NCI-H2196 (cell line): ENCODE data around the gene SND1.
"Not testable (repeated sequence)": the region's sequence is repeated elsewhere in the genome, so short reads cannot be mapped to it uniquely, and the experiment has no call there.

Experiments used
- DNase-seq: peaks from one replicate; lab custom pipeline; 2025; ENCODE audit not compliant: unreplicated experiment; lab: John Stamatoyannopoulos, UW

Gene SND1

GRCh38 chr7:127822822-127823508 is 171.0 kb downstream of the SND1 start:
- DNase-seq: no peak

GRCh38 chr7:127824682-127825081 is 172.7 kb downstream of the SND1 start:
- DNase-seq: no peak

DNA sequence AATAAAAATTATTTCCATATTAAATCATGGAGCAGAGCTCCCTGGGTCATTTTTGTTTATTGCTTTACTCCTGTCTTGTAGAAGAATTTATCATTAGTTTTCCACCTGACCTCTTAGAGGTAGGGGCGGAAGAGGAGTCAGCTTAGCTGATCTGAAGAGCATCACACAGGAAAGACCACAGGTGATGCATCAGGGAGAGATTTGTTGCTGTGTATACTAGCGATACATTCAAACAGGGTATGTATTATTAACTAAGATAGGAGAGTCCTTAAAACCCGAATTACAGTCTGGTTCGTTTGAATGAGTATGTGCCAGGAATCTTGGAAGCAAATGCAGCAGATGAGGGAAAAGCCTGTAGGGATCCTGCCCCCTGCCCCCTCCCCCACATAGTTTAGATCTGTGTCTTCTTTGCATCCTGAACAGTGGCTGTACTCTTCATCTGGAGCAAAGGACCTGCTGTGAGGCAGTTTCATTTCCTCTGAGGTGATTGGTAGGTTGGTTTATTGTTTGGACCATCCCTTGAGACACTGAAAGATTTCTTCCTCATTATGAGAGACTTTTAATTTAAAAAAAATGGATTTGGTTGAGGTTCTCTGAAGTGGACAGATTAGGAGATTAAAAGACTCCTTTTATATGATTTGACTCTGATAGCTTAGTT is 177.0 kb downstream of the SND1 start:
- no peak for DNase-seq

DNA sequence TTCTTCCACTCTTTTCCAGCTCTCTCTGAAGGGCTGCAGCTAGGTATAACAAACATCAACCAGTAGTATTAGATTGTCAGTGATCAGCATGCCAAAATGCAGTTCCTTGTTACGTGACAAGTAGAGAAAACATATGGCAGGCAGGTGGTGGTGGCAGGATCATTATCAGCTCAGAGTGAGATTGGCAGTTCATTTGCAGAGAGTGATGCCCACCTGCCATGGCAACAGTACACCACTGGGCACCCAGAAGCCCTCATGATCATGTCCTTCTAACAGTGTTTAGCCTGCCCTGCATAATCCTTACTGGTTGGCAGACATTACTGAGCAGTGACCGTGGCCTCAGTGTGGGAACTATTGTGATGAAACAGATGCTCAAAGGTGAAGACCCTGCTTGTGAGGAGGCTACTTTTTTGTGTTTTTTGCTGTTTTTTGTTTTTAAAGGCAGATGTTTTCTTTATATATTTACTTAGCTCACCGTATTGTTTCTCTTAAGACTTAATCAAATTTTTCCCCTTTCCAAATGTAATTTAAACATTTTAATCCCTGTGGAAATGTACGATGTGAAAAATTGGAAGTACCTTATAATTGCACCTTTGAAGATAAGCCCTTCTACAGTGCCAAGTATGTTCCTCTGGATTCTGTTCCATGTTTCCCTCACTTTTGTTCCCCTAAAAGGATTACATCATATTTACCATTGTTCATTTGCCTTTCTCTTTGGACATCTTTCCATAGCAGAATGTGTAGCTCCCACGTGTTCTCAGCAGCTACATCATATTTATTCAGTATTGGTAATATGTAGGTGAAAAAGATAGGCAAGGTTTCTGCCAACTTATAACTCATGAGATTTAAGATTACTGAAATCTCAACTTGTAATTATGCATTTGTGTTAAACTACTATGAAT is 179.6 kb downstream of the SND1 start:
- DNase-seq: peak; percentile 25

- no peak for DNase-seq
Measured at GRCh38 chr7:127832592-127832991, 180.6 kb downstream of the SND1 start.

DNA sequence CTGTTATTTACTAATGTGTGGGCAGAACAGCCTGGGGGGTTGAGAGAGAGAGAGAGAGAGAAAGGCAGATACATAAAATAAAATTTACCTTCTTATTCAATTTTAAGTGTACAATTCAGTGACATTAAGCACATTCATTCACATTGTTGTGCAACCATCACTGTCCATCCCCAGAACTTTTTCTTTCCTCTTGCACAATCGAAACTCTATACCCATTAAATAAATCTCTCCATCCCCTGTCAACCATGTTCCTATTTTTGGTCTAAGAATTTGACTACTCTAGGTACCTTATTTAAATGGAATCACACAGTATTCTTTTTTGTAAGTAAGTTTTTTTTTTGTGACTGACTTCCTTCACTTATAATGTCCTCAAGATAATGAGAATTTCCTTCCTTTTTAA is 181.6 kb downstream of the SND1 start:
- DNase-seq: no peak

DNA sequence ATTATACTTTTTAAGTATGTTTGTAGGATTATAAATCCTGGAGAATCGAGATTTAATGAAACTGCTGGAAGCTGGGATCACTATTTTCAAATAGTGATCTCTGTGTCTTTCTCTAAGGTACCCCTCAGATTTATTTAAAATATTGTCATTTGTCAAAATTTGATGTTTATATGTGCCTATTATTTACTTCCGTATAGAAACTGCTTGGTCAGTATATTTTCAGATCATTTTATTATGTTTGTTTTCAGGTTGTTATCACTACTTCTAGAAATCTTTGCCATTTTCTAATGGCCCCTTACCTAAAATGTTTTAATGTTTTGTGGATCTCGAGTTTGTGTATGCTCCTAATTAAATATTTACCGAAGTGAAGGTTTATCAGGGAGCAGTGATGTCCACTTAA is 183.7 kb downstream of the SND1 start:
- DNase-seq: no peak

GRCh38 chr7:127837816-127838410 is 185.9 kb downstream of the SND1 start:
- not testable (repeated sequence) for DNase-seq

- no peak for DNase-seq
Measured at GRCh38 chr7:127838816-127839415, 186.9 kb downstream of the SND1 start.

GRCh38 chr7:127840226-127840951 is 188.4 kb downstream of the SND1 start:
- no peak for DNase-seq

DNA sequence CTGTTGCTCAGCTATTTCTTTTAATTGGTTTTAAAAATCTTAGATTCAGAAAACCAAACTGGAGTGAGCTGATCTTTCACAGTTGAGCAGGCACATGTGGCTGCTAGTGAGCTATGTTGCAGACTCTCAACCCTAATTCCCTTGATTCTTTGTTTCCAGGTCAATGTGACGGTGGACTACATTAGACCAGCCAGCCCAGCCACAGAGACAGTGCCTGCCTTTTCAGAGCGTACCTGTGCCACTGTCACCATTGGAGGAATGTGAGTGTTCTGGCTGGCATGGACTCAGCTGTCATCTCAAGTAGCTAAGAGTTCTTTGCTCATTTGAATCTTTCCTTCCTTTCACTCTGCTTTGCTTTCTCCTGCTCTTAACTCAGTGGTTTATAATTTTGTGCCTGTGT is 192.2 kb downstream of the SND1 start:
- no peak for DNase-seq

DNA sequence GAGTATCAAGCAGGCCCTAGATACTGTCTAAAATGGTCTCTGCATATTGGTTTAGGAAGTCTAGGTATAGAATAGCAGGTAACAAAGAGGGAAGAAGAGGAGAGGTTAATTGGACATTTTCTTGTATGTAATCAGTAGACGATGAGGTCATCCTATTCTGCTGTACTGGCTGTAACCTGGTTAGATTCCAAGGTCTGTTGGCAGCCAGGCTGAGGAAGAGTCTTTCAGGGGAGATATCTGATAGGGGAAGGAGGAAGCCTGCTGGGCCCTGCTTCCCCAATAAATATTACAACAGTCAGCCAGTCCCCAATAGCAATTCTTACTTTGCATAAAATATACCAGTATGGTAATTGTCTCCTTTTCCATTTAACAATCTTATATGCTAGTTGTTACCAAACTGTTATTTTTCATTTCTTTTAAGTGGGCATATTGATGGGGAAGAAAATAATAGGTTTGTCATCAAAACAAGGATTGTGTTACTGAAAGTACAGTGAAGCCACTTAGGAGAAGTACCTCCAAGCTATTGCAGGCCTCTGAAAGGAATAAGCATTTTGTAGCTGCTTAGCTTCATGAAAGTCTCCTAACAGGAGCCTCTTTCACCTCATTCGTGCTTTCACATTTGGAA is 192.8 kb downstream of the SND1 start:
- peak; percentile 72 for DNase-seq

GRCh38 chr7:127845522-127846214 is 193.7 kb downstream of the SND1 start:
- DNase-seq: peak; percentile 58

DNA sequence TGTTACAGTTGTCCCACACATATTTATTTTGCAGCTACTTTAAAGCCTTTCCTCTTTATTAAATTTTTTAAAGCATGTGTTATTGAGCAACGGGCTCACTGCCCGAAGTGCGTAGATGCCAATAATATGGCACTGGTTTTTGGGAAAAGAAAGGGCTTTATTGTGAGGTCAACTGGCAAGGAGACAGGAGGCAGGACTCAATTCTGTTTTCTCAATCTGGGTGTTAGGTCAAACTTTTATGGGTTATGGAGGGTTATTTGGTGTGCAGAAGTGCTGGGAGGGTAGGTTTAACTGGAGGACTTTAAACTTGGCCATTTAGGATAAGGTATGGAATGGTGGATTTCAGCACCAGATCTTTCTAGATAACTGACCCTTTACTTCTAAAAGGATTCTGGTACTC is 195.6 kb downstream of the SND1 start:
- DNase-seq: no peak

DNA sequence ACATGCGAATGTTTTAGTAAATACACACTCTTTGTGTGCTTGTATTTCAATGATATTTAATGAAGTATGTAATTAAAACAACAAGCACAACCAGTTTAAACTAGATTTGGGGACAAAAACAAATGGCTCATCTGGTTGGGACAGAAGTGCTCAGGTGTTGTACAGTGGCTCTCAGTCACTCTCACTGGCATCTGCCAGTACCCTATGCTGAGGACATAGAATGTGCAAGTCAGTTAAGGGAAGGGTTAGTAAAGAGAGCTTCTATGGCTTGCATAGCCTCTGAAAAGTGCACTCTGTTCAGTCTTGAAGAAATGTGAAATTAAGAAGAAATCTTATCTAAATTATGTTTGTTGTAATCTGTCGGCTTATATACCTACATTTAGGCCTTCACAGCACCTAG is 196.2 kb downstream of the SND1 start:
- DNase-seq: no peak

DNA sequence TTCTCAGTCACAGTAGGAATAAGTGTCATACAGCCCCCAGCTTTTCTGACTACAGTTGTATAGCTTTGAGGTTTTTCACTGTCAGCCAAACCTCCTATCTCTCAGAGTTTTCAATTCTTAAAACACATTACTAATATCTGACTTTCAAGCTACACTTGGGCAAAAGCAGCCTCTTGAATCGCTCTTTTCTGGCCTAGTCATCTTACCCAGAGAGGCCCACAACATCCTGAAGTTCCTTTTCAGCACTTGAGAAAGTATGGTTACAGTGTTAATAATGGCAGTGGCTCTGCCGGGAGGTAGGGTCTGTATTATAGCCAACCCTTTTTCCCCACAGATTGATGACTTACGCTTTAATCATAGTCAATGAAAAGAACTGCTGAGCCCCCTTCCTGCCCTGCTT is 198.2 kb downstream of the SND1 start:
- no peak for DNase-seq

DNA sequence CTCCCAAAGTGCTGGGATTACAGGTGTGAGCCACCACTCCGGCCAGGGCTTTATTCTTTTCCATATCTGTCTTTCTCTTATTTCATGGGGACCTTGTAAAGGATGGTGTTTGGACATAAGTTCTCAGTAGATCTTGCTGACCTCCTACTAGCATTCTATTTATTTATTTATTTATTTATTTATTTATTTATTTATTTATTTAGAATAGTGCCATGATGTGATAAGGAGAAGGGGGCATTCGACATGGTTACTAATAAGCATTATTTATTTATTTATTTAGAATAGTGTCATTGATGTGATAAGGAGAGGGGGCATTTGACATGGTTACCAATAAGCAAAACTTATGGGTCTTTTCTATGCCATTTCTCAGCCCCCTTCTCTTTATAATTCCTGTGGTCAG is 202.4 kb downstream of the SND1 start:
- no peak for DNase-seq

DNA sequence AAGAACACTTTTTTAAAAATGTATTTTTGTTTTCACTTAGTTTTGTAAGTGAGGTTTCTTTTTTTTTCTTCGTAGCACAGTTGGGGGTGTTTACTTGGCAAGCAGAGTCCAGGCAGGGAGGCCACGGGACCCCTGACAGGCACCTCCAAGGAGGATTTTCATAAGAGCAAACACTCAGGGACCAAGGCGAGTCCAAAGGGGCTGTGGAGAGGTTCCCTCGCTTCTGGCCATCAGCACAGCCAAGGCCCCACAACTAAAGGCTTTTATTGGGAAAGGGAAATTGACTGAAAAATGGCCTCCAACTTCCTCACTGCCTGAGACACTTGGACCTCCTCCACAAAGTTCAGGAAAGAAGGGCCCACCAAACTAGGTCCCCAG is 205.5 kb downstream of the SND1 start:
- DNase-seq: no peak

DNA sequence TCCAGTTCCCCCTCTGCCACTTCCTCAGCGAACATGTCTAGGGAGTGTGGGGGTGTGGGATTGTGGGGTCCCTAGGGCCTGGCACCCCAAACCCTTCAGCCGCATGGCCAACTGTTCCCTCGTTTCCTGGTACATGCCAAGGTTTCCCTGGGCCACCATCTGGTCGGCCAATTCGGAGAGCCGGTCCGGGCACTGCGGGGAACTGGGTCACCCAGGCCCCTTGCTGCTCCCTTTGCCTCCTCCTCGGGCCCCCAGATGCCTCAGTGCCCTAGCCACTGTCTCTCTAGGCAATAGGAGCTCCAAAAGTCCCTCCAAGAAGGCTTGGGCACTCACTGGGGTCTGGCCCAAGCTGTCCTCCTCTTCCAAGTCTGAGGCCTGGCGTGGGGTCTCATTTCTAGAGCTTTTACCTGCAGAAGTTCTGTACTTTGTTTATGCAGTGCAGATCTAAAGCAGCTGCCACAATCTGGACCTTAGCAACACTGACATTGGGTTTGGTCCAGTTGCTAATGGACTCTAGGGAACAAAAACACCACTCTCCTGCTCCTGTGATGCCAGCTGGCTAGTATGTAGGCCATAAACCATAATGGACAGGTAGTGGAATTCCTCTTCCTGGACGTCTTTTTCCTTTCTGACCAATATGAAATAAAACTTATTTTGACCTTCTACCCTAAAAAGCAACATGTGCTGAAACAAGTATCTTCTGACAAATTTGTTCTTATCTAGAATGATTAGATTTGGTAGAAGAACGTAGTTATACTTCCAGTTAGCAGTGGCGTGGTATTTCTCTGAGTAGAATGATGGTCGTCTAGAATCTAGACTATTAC is 206.3 kb downstream of the SND1 start:
- no peak for DNase-seq
